ENCODE results near the gene PSMD4.

The PSMD4 gene

DNA sequence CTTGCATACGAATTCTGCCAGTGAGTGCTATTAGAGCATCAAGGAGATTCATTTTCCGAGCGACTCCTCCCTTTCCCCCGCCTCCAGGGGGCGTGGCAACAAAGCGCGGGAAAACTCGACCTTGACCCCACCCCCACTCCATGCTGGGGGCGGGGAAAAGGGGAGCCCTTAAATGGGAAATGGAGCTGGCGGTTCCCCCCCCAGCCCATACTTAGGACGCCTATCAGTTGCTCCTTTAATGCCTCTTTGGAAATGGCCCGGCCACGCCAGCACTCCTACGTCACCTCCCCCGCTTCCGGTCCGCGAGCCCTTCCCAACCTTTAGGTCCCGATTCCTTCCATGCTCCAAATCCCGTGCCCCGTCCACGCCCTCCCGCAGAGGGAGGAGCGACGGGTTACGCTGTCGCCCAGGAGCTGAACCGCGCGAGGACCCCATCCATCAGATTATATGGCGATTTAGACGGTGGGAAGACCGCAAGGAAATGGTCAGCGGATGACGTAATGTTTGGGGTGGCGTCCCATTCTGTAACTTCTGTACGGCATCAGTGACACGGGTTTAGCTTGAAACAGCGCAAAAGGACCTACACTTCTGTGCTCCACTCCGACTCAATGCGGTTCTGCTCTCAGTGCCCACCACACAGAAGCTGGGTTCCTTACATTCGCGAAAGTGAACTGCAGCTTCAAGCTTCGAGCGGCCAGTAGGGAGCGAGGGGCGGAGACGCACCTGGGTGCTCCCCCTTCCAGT lies 26.9 kb downstream of the PSMD4 start (continued):
- TF ChIP-seq ZNF16 (tag by site-specific recombination; IDR thresholded peaks at IDR 0.05; ENCODE audit: low read depth) (no peak), ZNF404 (tag by site-specific recombination; IDR thresholded peaks at IDR 0.05) (no peak), YY2 (tag by site-specific recombination; IDR thresholded peaks at IDR 0.05) (peak; percentile 54; the same call in 1 of the 2 replicates), ZNF629 (tag by site-specific recombination; IDR thresholded peaks at IDR 0.05) (peak; percentile 100), HOXD13 (CRISPR knock-in tag; IDR thresholded peaks at IDR 0.05; ENCODE audit: borderline replicate concordance) (no peak), ZNF155 (tag by site-specific recombination; IDR thresholded peaks at IDR 0.05) (no peak), FEZF1 (tag by site-specific recombination; IDR thresholded peaks at IDR 0.05) (peak; percentile 95), ZNF274 (IDR thresholded peaks at IDR 0.05; ENCODE audit: low read length) (no peak), ZNF274 (tag by site-specific recombination; IDR thresholded peaks at IDR 0.05; ENCODE audit: borderline replicate concordance) (no peak), ZNF785 (tag by site-specific recombination; IDR thresholded peaks at IDR 0.05) (peak; percentile 90; the same call in 1 of the 2 replicates), ZNF701 (tag by site-specific recombination; IDR thresholded peaks at IDR 0.05) (no peak), ZNF830 (tag by site-specific recombination; IDR thresholded peaks at IDR 0.05; ENCODE audit: low read depth) (no peak), ZNF548 (tag by site-specific recombination; IDR thresholded peaks at IDR 0.05) (no peak), TRIM28 (IDR thresholded peaks at IDR 0.05; ENCODE audit: borderline replicate concordance, low read length) (no peak), ZNF114 (tag by site-specific recombination; IDR thresholded peaks at IDR 0.05) (no peak), ZNF558 (tag by site-specific recombination; IDR thresholded peaks at IDR 0.05) (no peak; the same call in 1 of the 2 replicates), HOXC10 (CRISPR knock-in tag; IDR thresholded peaks at IDR 0.05) (no peak), WT1 (tag by site-specific recombination; IDR thresholded peaks at IDR 0.05) (peak; percentile 40), ZNF302 (tag by site-specific recombination; IDR thresholded peaks at IDR 0.05; ENCODE audit: low read depth) (no peak), BCL11B (tag by site-specific recombination; IDR thresholded peaks at IDR 0.05; ENCODE audit: low read depth) (peak; percentile 98)
- TF ChIP-seq, protein P1, sequence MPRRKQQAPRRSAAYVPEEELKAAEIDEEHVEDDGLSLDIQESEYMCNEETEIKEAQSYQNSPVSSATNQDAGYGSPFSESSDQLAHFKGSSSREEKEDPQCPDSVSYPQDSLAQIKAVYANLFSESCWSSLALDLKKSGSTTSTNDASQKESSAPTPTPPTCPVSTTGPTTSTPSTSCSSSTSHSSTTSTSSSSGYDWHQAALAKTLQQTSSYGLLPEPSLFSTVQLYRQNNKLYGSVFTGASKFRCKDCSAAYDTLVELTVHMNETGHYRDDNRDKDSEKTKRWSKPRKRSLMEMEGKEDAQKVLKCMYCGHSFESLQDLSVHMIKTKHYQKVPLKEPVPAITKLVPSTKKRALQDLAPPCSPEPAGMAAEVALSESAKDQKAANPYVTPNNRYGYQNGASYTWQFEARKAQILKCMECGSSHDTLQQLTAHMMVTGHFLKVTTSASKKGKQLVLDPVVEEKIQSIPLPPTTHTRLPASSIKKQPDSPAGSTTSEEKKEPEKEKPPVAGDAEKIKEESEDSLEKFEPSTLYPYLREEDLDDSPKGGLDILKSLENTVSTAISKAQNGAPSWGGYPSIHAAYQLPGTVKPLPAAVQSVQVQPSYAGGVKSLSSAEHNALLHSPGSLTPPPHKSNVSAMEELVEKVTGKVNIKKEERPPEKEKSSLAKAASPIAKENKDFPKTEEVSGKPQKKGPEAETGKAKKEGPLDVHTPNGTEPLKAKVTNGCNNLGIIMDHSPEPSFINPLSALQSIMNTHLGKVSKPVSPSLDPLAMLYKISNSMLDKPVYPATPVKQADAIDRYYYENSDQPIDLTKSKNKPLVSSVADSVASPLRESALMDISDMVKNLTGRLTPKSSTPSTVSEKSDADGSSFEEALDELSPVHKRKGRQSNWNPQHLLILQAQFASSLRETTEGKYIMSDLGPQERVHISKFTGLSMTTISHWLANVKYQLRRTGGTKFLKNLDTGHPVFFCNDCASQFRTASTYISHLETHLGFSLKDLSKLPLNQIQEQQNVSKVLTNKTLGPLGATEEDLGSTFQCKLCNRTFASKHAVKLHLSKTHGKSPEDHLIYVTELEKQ (tag by site-specific recombination; IDR thresholded peaks at IDR 0.05; ENCODE audit: borderline replicate concordance): peak; percentile 10; the same call in 1 of the 2 replicates
- TF ChIP-seq, protein P2, sequence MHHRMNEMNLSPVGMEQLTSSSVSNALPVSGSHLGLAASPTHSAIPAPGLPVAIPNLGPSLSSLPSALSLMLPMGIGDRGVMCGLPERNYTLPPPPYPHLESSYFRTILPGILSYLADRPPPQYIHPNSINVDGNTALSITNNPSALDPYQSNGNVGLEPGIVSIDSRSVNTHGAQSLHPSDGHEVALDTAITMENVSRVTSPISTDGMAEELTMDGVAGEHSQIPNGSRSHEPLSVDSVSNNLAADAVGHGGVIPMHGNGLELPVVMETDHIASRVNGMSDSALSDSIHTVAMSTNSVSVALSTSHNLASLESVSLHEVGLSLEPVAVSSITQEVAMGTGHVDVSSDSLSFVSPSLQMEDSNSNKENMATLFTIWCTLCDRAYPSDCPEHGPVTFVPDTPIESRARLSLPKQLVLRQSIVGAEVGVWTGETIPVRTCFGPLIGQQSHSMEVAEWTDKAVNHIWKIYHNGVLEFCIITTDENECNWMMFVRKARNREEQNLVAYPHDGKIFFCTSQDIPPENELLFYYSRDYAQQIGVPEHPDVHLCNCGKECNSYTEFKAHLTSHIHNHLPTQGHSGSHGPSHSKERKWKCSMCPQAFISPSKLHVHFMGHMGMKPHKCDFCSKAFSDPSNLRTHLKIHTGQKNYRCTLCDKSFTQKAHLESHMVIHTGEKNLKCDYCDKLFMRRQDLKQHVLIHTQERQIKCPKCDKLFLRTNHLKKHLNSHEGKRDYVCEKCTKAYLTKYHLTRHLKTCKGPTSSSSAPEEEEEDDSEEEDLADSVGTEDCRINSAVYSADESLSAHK (tag by site-specific recombination; IDR thresholded peaks at IDR 0.05): peak; percentile 67; the same call in 1 of the 2 replicates
- TF ChIP-seq, protein P3, sequence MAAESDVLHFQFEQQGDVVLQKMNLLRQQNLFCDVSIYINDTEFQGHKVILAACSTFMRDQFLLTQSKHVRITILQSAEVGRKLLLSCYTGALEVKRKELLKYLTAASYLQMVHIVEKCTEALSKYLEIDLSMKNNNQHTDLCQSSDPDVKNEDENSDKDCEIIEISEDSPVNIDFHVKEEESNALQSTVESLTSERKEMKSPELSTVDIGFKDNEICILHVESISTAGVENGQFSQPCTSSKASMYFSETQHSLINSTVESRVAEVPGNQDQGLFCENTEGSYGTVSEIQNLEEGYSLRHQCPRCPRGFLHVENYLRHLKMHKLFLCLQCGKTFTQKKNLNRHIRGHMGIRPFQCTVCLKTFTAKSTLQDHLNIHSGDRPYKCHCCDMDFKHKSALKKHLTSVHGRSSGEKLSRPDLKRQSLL (tag by site-specific recombination; IDR thresholded peaks at IDR 0.05): peak; percentile 75; the same call in 1 of the 2 replicates
- TF ChIP-seq, protein P4, sequence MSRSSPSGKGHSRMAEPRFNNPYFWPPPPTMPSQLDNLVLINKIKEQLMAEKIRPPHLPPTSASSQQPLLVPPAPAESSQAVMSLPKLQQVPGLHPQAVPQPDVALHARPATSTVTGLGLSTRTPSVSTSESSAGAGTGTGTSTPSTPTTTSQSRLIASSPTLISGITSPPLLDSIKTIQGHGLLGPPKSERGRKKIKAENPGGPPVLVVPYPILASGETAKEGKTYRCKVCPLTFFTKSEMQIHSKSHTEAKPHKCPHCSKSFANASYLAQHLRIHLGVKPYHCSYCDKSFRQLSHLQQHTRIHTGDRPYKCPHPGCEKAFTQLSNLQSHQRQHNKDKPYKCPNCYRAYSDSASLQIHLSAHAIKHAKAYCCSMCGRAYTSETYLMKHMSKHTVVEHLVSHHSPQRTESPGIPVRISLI (tag by site-specific recombination; IDR thresholded peaks at IDR 0.05): no peak
- TF ChIP-seq, protein P5, sequence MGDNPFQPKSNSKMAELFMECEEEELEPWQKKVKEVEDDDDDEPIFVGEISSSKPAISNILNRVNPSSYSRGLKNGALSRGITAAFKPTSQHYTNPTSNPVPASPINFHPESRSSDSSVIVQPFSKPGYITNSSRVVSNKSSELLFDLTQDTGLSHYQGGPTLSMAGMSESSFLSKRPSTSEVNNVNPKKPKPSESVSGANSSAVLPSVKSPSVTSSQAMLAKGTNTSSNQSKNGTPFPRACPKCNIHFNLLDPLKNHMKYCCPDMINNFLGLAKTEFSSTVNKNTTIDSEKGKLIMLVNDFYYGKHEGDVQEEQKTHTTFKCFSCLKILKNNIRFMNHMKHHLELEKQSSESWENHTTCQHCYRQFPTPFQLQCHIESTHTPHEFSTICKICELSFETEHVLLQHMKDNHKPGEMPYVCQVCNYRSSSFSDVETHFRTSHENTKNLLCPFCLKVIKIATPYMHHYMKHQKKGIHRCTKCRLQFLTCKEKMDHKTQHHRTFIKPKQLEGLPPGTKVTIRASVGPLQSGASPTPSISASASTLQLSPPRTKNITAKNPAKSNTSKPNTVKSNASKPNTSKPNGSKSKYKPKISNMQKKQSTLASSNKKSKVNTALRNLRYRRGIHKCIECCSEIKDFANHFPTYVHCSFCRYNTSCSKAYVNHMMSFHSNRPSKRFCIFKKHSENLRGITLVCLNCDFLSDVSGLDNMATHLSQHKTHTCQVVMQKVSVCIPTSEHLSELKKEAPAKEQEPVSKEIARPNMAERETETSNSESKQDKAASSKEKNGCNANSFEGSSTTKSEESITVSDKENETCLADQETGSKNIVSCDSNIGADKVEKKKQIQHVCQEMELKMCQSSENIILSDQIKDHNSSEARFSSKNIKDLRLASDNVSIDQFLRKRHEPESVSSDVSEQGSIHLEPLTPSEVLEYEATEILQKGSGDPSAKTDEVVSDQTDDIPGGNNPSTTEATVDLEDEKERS (tag by site-specific recombination; IDR thresholded peaks at IDR 0.05): peak; percentile 74; the same call in 1 of the 2 replicates
- TF ChIP-seq, protein P6, sequence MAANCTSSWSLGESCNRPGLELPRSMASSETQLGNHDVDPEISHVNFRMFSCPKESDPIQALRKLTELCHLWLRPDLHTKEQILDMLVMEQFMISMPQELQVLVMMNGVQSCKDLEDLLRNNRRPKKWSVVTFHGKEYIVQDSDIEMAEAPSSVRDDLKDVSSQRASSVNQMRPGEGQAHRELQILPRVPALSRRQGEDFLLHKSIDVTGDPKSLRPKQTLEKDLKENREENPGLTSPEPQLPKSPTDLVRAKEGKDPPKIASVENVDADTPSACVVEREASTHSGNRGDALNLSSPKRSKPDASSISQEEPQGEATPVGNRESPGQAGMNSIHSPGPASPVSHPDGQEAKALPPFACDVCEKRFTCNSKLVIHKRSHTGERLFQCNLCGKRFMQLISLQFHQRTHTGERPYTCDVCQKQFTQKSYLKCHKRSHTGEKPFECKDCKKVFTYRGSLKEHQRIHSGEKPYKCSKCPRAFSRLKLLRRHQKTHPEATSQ (tag by site-specific recombination; IDR thresholded peaks at IDR 0.05): peak; percentile 58

Data from HEK293 (cell line).